Epidermal melanocyte (primary cell): Measurements from ENCODE around the gene EPHB2.

Experiments
- DNase-seq: peaks from one replicate; pipeline ENCODE4 v3.0.0; 2011; ENCODE audit warnings: low spot score; ENCODE audit not compliant: insufficient read length

Gene EPHB2

DNA sequence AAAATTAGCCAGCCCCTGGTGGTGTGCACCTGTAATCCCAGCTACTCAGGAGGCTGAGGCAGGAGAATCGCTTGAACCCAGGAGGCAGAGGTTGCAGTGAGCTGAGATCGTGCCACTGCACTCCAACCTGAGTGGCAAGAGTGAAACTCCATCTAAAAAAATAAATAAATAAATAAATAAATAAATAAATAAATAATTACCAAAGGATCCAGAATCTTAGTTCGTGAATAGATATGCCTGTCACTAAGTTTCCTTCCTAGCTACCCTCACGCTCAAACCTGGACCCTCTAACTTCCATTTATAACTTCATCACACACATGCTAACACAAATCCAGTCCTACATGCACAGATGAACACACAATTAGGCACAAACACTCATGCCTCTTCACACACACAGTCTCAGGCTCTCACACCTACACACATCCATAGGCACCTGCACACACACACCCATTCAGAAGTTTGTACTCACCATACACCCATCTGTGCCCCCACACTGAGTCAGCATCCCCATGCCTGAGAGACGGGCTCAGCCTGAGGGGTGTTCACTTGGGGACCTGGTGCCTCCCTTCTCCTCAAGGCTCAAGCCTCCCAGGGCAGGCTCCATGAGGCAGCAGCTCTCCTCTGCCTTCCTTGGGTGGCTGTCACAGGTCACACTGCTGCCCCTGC, 200.5 kb downstream of the EPHB2 start:
- DNase-seq, result no peak

DNA sequence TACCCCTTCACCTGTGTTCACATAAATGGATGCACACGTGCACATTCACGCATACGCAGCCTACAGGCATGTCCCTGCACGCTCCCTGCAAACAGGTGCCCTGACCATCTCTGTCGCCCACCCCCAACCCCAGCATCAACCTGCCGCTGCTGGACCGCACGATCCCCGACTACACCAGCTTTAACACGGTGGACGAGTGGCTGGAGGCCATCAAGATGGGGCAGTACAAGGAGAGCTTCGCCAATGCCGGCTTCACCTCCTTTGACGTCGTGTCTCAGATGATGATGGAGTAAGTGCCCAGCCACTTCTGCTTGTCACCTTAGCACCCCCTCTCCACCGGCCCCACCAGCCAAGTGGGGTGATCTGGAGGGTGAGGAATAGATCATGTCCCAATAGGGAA, 201.7 kb downstream of the EPHB2 start:
- no peak for DNase-seq

GRCh38 chr1:22913421-22914141, 202.9 kb downstream of the EPHB2 start:
- no peak for DNase-seq

GRCh38 chr1:22914156-22914555, 203.5 kb downstream of the EPHB2 start:
- no peak for DNase-seq

GRCh38 chr1:22914633-22915217, 204.1 kb downstream of the EPHB2 start:
- DNase-seq, result no peak

GRCh38 chr1:22915231-22915630, 204.6 kb downstream of the EPHB2 start:
- no peak for DNase-seq

DNA sequence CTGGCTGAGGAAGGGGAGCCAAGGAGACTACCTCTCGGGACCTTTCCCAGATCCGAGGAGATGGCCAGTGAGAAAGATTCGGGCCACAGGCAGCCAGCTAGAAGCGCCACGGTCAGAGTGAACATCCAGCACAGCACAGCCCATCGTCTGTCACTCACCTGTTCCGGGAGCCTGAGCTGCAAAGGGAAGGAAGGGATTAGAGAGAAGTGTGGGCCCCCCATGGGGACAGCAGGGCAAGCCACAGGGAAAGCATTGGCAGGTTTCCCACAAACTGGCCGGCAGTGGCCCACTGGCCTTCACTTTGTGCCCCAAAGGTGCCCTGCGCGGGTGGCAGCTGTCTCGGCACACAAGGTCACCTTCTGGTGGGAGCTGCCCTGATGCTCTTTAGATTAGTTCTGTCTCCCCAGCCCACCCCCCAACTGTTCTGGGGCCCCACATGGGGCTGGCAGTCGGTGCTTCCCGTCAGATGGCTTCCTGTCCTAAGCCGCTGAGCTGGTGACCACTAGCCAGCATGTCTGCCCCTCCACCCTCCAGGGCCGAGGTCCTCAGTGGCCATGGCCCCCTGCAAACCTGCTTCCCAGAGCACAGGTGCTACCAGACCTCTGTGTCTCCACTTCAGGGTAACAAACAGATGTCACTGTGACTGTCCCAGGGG, 205.3 kb downstream of the EPHB2 start:
- no peak for DNase-seq

DNA sequence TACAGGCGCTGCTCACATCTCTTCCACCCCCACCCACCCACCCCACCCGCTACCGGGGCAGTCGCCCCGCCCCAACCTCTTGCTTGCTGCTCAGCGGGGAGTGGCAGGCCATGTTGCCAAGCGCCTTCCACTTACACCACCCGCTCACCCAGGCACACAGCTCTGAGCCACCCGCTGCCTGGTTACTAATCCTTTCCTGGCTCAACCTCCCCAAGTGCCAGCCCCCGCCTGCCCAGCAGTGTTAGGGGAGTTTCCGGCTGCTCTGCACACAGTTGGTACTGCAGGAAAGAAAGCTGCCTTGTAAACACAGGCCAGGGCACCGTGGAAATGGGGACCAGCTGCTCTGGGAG, 205.8 kb downstream of the EPHB2 start:
- DNase-seq, result no peak

- no peak for DNase-seq
These were observed 207.3 kb downstream of the EPHB2 start for GRCh38 chr1:22917989-22918388.

DNA sequence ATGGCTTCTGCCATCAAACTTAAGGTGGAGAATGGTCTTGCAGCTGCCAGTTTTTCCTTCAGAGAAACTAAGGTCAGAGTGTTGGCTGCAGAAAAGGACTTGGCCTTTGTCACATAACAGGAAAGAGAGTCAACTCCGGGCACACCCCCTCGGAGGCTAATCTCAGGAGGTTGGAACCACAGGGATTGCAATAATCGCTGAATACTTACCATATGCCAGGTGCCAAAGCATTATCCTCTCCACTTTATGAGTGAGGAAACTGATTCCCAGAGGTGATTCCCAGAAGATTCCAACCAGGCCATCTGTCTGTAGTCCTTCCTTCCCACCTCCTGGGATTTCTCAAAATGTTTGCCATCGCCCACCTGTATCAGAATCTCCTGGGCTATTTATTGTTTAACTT, 208.0 kb downstream of the EPHB2 start:
- DNase-seq, result no peak

DNA sequence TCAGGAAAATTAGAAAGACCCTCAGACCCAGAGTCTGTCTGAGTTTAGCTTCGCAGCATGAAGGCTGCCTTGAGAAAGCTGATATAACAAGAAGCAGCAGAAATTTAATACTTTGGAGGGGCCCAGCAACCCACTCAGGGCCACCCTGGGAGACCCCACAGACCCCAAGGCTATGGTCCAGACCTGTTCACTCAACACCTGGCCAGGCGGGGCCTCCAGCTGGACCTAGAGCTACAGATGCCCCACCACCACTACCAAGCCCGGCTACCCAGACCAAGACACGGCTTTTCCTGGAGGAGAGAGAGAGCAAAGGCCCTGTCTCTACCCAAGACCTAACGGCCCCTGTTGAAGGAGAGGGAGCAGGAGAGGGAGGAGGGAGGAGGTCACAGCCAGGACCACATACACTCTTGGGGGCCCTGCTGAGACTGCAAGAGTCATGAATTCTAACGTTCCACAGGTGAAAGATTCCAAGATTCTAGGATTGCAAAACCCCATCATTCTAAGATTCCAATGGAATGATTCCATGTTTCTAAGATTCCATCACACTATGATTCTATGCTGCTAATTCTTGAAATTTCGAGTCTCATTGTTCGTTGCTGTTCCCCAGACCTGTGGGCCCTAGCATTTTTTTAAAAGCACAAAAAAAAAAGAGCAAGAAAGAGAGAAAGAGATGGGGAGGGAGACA, 208.8 kb downstream of the EPHB2 start:
- DNase-seq, result no peak

DNA sequence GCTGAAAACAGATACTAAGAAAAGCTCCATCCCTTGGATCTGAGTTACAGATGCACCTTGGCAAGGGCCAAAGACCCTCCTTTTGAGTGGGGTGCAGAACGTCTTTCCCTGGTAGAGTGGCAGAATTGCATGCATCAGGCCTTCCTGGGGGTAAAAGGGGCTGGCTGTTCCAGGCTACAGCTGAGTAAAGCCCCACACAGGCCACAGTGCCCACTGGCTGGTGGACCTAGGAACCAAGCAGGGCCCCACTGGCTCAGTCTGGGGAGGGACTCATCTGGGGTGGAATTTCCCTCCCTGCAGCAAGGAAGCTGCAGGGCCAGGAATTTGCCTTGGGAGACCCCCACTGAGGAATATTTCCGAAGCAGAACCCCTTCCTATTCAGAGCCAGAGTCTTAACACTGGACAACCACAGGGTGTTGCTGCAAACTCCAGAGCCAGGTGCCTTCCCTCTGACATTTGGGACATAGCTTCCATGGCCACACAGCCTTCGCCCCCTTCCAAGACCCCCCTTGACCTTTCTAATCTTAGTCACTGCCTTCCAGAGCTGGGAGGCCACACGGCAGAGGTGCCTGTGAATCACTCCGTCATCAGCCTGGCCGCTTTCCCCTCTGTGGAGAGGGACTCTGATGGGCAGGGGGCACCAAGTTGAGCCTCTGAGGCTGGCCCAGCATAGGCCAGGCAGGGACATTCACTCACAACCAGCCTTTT, 209.5 kb downstream of the EPHB2 start:
- DNase-seq, result no peak

- DNase-seq, result no peak
These were observed 210.3 kb downstream of the EPHB2 start for GRCh38 chr1:22920734-22921451.

DNA sequence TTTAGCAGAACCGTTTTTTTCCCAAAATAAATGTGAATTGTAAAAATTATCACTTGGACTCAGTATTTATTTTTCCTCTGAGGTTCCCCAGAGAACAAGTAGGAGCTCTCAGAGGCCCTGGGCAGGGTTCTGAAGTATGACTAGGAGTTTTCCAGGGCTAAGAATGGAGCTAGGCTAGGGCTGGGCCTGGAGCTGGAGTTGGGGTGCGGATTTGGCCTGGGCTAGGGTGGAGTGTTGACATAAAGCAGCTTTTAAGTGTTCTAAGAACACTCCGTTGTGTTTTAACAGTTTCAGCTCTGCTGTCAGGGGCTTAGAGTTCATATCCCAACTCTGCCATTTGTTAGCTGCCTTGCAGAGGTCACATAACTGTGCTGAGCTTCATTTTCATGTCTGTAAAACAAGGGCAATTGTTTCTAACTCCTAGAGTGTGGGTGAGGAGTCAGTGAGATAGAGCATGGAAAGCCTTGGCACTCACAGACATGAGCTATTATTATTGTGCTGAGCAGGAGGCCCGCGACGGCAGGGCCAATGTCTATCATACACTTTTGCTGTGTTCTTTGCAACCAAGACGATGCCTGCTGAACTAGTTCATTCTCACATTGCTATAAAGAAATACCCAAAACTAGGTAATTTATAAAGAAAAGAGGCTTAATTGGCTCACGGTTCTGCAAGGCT, 210.9 kb downstream of the EPHB2 start:
- no peak for DNase-seq

DNA sequence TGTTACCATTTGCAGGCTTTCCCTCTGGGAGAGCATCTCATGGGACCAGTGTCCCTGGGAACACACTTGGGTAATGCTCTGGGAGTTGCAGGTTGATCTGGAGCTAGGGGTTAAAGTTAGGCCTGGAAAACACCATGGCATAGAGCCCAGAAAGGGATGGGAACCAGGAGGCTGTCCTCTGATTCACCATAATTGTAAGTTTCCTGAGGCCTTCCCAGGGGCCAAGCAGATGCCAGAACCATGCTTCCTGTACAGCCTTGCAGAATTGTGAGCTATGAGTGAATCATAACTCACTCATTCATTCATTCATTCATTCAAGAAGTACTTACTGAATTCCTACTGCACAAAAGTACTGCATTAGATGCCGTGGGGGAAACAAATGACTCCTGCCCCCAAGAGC, 212.0 kb downstream of the EPHB2 start:
- no peak for DNase-seq

DNA sequence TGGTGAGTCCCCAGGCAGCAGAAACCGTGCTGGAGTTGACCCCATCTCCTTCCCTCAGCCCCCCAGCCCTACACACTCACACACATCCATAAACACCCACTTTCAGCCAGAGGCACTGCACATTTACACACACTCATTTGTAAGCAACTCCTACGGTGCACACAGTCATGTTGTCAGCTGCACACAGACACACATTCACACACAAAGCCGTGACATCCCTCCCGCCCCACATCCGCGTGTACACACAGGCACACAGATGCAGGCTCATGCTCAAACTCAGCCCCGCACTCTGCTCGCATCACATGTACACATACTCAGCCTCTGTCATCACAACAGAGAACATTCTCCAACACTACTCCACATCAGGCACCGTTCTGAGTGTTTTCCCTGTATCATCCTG, 214.5 kb downstream of the EPHB2 start:
- DNase-seq, result no peak

- DNase-seq, result peak; percentile 68
These were observed 219.7 kb downstream of the EPHB2 start for GRCh38 chr1:22930240-22930912.

DNA sequence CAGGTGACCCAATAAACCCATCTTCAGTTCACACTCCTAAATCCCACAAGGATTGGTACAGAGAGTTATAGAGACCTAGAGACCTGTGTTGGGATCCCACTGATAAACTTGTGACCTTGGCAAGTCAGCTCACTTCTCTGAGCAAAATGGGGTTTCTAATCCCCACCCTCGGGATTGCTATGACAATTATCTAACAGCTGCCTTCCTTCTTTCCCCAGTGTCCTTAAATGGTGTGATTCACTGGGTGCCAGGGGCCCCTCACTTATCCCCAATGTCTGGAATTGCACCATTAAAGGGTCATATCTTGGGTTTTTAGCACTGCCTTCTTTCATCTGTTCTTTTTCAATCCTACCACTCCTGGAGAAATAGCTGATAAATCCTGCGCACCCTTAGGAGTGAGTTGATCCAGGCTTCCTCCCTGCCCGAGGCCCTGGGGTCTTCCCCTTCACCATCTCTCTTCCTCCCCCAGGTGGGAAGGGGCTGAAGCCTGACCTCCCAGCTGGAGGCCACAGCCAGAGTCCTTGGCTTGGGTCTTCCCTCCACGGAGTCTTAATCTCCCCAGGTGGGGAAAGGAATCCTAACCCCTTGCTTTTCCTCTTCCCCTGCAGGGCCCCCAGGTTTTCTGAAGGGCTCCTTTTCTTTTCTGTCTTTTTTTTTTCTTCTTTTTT, 222.3 kb downstream of the EPHB2 start:
- DNase-seq, result no peak

- no peak for DNase-seq
These were observed 224.8 kb downstream of the EPHB2 start for GRCh38 chr1:22935433-22935832.
